Measurements from ENCODE around the gene CFAP97D2. TPM values are rescaled to one million over a fixed set of nuclear protein-coding genes. Genes with fewer than 3 reads are reported as not detected.
"Not testable (repeated sequence)": the region's sequence is repeated elsewhere in the genome, so short reads cannot be mapped to it uniquely, and the experiment has no call there.

The CFAP97D2 gene
- total RNA-seq, 1 donor from 2014 or later = not detected

DNA sequence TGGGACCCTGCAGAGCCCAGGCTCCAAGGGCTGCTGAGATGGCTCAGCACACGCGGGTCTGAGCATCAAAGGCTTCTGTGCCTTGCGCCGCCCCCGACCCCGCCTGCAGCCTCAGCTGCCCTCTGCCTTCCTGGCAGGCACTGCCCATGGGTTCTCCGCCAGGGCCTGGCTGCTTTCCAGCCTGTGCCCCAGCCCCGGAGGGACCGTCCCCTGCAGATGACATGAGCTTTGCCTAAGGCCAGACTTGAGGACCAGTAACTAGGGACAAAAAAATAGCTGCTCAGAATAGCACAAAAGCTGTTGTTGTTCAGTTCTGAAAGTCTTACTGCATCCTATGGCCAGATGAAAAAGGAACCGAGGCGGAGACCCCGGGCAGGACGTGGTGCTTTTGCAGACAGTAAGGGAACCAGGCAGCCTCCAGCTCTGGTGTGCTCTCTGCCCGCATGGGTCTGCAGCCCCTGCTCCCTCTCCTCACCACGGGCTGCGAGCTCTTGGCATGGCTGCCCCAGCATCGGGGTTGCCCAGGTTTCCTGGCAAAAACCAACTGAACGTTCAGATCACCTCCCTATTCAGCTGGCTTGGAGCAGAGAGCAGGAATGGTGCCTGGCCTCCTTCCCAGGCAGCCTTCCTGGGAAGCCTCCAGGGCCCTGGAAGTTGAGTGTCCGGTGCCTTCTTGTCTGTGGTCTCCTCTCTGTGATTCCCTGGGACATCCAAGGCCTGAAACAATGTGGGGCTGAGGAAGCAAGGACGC, 12.5 kb upstream of the CFAP97D2 start:
- DNase-seq (ENCODE audit: low read depth) = no peak
- no peaks in the 10 kb centered on the region for H3K36me3 ChIP-seq (ENCODE audit: control insufficient read depth, insufficient read depth, low read length)
- peaks cover 37% of the 10 kb centered on the region for H3K27me3 ChIP-seq (ENCODE audit: control insufficient read depth, insufficient read depth, low read length)
- no peak overlapping the region for H3K4me3 ChIP-seq (ENCODE audit: low read depth, low read length)
- TF ChIP-seq, protein P1, sequence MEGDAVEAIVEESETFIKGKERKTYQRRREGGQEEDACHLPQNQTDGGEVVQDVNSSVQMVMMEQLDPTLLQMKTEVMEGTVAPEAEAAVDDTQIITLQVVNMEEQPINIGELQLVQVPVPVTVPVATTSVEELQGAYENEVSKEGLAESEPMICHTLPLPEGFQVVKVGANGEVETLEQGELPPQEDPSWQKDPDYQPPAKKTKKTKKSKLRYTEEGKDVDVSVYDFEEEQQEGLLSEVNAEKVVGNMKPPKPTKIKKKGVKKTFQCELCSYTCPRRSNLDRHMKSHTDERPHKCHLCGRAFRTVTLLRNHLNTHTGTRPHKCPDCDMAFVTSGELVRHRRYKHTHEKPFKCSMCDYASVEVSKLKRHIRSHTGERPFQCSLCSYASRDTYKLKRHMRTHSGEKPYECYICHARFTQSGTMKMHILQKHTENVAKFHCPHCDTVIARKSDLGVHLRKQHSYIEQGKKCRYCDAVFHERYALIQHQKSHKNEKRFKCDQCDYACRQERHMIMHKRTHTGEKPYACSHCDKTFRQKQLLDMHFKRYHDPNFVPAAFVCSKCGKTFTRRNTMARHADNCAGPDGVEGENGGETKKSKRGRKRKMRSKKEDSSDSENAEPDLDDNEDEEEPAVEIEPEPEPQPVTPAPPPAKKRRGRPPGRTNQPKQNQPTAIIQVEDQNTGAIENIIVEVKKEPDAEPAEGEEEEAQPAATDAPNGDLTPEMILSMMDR (IDR thresholded peaks at IDR 0.05; ENCODE audit: insufficient read depth, low read length, poor library complexity, severe bottlenecking) = no peak

DNA sequence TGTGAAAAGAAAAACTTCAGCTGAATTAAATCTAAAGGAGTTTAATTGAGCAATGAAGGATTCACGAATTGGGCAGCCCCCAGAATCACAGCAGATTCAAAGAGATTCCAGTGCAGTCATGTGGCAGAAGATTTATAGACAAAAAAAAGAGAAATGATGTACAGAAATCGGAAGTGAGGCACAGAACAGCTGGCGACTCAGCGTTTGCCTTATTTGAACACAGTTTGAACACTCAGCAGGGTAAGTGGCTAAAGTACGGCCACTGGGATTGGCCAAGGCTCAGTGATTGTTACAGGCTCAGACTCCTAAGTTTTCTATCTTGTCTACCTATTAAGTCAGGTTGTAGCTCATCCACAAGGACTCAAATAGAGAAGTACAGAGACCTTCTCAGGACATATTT, 11.6 kb upstream of the CFAP97D2 start:
- TF ChIP-seq, protein P1 (IDR thresholded peaks at IDR 0.05; ENCODE audit: insufficient read depth, low read length, poor library complexity, severe bottlenecking) = no peak
- DNase-seq (ENCODE audit: low read depth) = no peak
- peaks cover 28% of the 10 kb centered on the region for H3K27me3 ChIP-seq (ENCODE audit: control insufficient read depth, insufficient read depth, low read length)
- no peaks in the 10 kb centered on the region for H3K36me3 ChIP-seq (ENCODE audit: control insufficient read depth, insufficient read depth, low read length)
- H3K4me3 ChIP-seq (ENCODE audit: low read depth, low read length) = no peak overlapping the region

DNA sequence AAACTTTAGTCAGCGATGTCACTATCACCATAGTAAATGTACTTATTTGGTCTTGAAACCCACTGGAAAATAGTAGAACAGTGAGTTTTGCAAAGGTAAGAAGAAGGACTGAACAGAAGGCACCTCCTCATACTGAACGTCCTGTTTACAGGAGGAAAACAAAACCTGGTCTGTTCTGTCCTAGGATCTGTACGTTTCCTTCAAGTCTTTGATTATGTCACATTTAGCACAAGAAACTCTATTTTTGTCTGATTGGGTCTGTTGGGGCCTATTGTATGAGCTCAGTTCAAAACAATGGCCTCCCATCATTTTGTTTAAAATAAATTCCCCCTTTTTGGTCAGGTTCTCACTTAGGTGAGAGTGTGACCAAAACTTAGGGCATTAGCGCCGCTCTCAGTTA, 11.2 kb upstream of the CFAP97D2 start:
- TF ChIP-seq, protein P1 (IDR thresholded peaks at IDR 0.05; ENCODE audit: insufficient read depth, low read length, poor library complexity, severe bottlenecking) = no peak
- Histone ChIP-seq H3K27me3 (ENCODE audit: control insufficient read depth, insufficient read depth, low read length) (peaks cover 26% of the 10 kb centered on the region), H3K36me3 (ENCODE audit: control insufficient read depth, insufficient read depth, low read length) (no peaks in the 10 kb centered on the region), H3K4me3 (ENCODE audit: low read depth, low read length) (no peak overlapping the region)
- DNase-seq (ENCODE audit: low read depth) = no peak

DNA sequence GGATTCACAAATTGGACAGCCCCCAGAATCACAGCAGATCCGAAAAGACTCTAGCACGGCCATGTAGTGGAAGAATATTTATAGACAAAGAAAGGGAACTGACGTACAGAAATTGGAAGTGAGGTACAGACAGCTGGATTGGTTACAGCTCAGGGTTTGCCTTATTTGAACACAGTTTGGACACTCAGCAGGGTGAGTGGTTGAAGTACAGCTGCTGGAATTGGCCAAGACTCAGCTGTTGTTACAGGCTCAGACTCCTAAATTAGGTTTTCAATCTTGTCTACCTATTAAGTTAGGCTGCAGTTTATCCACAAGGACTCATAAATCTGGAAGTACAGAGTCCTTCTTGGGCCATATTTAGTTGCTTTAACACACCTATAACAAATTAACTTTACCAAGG, 5.8 kb upstream of the CFAP97D2 start:
- DNase-seq (ENCODE audit: low read depth) = no peak
- Histone ChIP-seq H3K4me3 (ENCODE audit: low read depth, low read length) (no peak overlapping the region), H3K36me3 (ENCODE audit: control insufficient read depth, insufficient read depth, low read length) (no peaks in the 10 kb centered on the region), H3K27me3 (ENCODE audit: control insufficient read depth, insufficient read depth, low read length) (no peaks in the 10 kb centered on the region)
- TF ChIP-seq, protein P1 (IDR thresholded peaks at IDR 0.05; ENCODE audit: insufficient read depth, low read length, poor library complexity, severe bottlenecking) = no peak

DNA sequence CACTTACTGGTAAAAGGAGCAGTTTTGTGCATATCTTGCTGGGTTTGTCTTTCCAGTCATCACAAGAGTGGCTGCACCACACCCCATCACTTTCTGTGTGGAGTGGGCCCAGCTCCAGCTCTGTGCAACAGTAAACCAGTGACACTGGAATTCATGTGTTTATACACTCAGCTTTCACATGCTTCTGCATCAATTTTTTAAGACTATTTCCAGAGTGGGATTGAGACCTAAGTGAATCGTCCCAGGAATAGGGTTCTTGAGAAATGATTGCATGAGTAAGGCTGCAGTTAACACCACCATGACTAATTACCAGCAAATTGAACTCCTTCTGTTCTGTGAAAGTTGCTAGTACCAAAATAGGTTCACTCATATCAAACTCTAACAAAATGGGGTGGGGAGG, 5.3 kb upstream of the CFAP97D2 start:
- H3K4me3 ChIP-seq (ENCODE audit: low read depth, low read length) = no peak overlapping the region
- DNase-seq (ENCODE audit: low read depth) = no peak
- H3K36me3 ChIP-seq (ENCODE audit: control insufficient read depth, insufficient read depth, low read length) = no peaks in the 10 kb centered on the region
- no peaks in the 10 kb centered on the region for H3K27me3 ChIP-seq (ENCODE audit: control insufficient read depth, insufficient read depth, low read length)
- TF ChIP-seq, protein P1 (IDR thresholded peaks at IDR 0.05; ENCODE audit: insufficient read depth, low read length, poor library complexity, severe bottlenecking) = no peak

DNA sequence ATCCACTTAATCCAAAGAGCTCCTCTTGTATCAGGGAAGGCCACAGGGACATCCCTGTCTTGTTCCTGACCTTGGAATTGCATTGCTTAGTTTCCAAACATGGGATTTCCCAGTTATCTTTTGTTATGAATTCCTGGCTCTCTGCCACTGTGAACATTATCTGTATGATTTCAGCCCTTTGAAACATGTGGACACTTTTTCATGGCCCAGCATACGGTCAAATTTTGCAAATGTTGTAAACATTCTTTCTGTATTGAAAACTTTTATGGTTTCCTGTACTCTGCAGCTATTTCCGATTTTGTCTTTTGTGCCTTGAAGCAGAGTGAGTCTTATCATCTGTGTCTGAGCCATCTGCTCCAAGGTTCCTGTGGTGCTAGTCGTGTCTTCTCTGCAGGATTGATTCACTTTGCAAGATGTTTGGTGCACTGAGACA, 4.5 kb upstream of the CFAP97D2 start:
- DNase-seq (ENCODE audit: low read depth) = no peak
- Histone ChIP-seq H3K27me3 (ENCODE audit: control insufficient read depth, insufficient read depth, low read length) (peaks cover 4% of the 10 kb centered on the region), H3K36me3 (ENCODE audit: control insufficient read depth, insufficient read depth, low read length) (no peaks in the 10 kb centered on the region), H3K4me3 (ENCODE audit: low read depth, low read length) (no peak overlapping the region)
- TF ChIP-seq, protein P1 (IDR thresholded peaks at IDR 0.05; ENCODE audit: insufficient read depth, low read length, poor library complexity, severe bottlenecking) = no peak

DNA sequence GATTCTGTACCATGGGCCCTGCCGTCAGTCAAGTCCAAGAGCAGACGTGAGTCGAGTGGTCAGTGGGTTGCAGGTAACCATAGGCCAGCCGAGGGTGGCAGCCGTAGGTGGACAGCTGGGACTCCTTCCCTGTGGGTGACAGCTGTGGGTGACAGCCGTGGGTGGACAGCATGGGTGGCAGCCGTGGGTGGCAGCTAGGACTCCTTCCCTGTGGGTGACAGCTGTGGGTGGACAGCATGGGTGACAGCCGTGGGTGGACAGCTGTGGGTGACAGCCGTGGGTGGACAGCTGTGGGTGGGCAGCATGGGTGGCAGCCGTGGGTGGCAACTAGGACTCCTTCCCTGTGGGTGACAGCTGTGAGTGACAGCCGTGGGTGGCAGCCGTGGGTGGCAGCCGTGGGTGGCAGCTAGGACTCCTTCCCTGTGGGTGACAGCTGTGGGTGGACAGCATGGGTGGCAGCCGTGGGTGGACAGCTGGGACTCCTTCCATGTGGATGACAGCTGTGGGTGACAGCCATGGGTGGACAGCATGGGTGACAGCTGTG, 2.6 kb upstream of the CFAP97D2 start:
- H3K4me3 ChIP-seq (ENCODE audit: low read depth, low read length); H3K27me3 ChIP-seq (ENCODE audit: control insufficient read depth, insufficient read depth, low read length); H3K36me3 ChIP-seq (ENCODE audit: control insufficient read depth, insufficient read depth, low read length); DNase-seq (ENCODE audit: low read depth): not testable (repeated sequence)
